Heart left ventricle (tissue), 16 donors: Measurements from ENCODE around the gene CFAP52. TPM values are rescaled to one million over a fixed set of nuclear protein-coding genes. Genes with fewer than 3 reads are reported as not detected.

ENCODE experiments used
- ATAC-seq, 4 donors: fragments of 200-7000 bp; cut with Tn5 transposase; one replicate each; pipeline ENCODE4 v1.9.1; 2020 to 2022; ENCODE audit warnings: moderate library complexity in 4 of 4, mild to moderate bottlenecking in 3 of 4, moderate number of reproducible peaks in 1 of 4
- DNase-seq, 5 donors: peaks; one replicate each; pipeline ENCODE4 v3.0.0-alpha.2; 2020
- H3K27ac ChIP-seq, 12 donors: fragments of 200-600 bp; sonication (generic) in 4 of 12; one replicate each; pipeline versions ENCODE4 v1.5.0 to v1.8.0; 2016 to 2022; ENCODE audit warnings: mild to moderate bottlenecking in 2 of 12
- H3K27me3 ChIP-seq, 9 donors: fragments of 200-600 bp; sonication (generic) in 2 of 9; one replicate each; pipeline versions ENCODE4 v1.5.1 to v1.8.0; 2016 to 2022; ENCODE audit warnings: mild to moderate bottlenecking in 3 of 9
- H3K36me3 ChIP-seq, 9 donors: fragments of 200-600 bp; sonication (generic) in 2 of 9; one replicate each; pipeline versions ENCODE4 v1.5.0 to v1.8.0; 2018 to 2022; ENCODE audit warnings: mild to moderate bottlenecking in 2 of 9
- H3K4me1 ChIP-seq, 12 donors: fragments of 200-600 bp; sonication (generic) in 4 of 12; one replicate each; pipeline versions ENCODE4 v1.5.0 to v1.8.0; 2016 to 2022; ENCODE audit warnings: mild to moderate bottlenecking in 3 of 12
- H3K4me3 ChIP-seq, 12 donors: fragments of 200-600 bp; sonication (generic) in 4 of 12; one replicate each; pipeline versions ENCODE4 v1.5.0 to v1.8.0; 2017 to 2022; ENCODE audit warnings: mild to moderate bottlenecking in 9 of 12, moderate library complexity in 4 of 12
- H3K9me3 ChIP-seq, 12 donors: fragments of 200-600 bp; sonication (generic) in 4 of 12; one replicate each; pipeline versions ENCODE4 v1.5.0 to v1.8.0; 2016 to 2022; ENCODE audit warnings: mild to moderate bottlenecking in 1 of 12
- POLR2A ChIP-seq, 2 donors: fragments of 450-650 bp; IDR thresholded peaks; one replicate each; pipeline ENCODE4 v1.6.1; 2017; ENCODE audit warnings: antibody characterized with exemption in 2 of 2, mild to moderate bottlenecking in 2 of 2, moderate library complexity in 2 of 2
- WGBS, 4 donors: extraction: QIAGEN DNeasy Blood & Tissue Kit in 2 of 4; methylation state at CpG; one replicate each; pipeline versions ENCODE4 v1.1.5 to v1.1.7; 2013 to 2018; 5-methylcytosine and 5-hydroxymethylcytosine counted together
- intact Hi-C, 10 donors: fragments of 100-400 bp; cut with DNase I; formaldehyde crosslinking; loops; one replicate each; pipeline versions ENCODE4 v1.11.1 to v1.14.2; 2022
- polyA plus RNA-seq, 2 donors: library from polyadenylated mRNA; stranded (reverse); fragments of 200-250 nt; gene quantifications; one replicate each; pipeline ENCODE4 v1.2.3, GENCODE V29; 2013
- total RNA-seq, 9 donors: library from RNA; depleted of rRNA in 2 of 9; stranded (reverse); fragments of >200 nt in 2 of 9; fragmentation: NEBNext Ultra II Directional in 3 of 9; extraction: Animal tissue kit (Norgen Biotek cat#: 25700) in 3 of 9; gene quantifications; one replicate each; pipeline versions ENCODE4 v1.1.0 to v1.2.4, GENCODE V29; 2016 to 2023
- TF ChIP-seq, protein P1 (sequence below), 12 donors: fragments of 200-600 bp; sonication (generic) in 4 of 12; IDR thresholded peaks; one replicate each; pipeline versions ENCODE4 v1.5.0 to v1.8.0; 2018 to 2022; ENCODE audit warnings: antibody characterized with exemption in 12 of 12, mild to moderate bottlenecking in 5 of 12
- donor health status: ischemic (EF 13 %, LVEDD 7.1; RV severe dilation, severe dysfunction).
- donor health status: healthy with polysubstance abuse.
- donor health status: DM: no; HTN: yes; CAD: no.
- donor health status: DM: no; HTN: no; CAD: no.
- donor health status: ischemic (EF 25% LVEDD 6.9; RV normal size, moderate dysfunction).
- donor health status: ischemic (EF 25% LVEDD 5.7; RV mildly dilated, moderate dysfunction).
- donor health status: healthy.
- donor health status: DM: yes; HTN: yes; CAD: no.
- donor health status: ischemic (EF 35%, LVEDD 5.7; RV mildly dilated, moderate dysfunction).
- donor health status: nonischemic (EF 11% LVEDD 7.7; RV severe dilation, severe dysfunction).
- donor health status: DM: yes; HTN: yes; CAD: no.
- donor health status: PGD.
- donor health status: ischemic (EF 29% LVEDD 5.4; RV normal size, mild dysfunction).
- donor health status: nonischemic (EF 23%, LVEDD 6.1; RV moderate dilation, normal function).

The CFAP52 gene
- total and polyA plus RNA-seq, 11 donors: 0.87 TPM; not detected in 10

- ATAC-seq (no peak), DNase-seq (no peak)
- H3K27ac ChIP-seq: no peak overlapping the region
- TF ChIP-seq, protein P1, sequence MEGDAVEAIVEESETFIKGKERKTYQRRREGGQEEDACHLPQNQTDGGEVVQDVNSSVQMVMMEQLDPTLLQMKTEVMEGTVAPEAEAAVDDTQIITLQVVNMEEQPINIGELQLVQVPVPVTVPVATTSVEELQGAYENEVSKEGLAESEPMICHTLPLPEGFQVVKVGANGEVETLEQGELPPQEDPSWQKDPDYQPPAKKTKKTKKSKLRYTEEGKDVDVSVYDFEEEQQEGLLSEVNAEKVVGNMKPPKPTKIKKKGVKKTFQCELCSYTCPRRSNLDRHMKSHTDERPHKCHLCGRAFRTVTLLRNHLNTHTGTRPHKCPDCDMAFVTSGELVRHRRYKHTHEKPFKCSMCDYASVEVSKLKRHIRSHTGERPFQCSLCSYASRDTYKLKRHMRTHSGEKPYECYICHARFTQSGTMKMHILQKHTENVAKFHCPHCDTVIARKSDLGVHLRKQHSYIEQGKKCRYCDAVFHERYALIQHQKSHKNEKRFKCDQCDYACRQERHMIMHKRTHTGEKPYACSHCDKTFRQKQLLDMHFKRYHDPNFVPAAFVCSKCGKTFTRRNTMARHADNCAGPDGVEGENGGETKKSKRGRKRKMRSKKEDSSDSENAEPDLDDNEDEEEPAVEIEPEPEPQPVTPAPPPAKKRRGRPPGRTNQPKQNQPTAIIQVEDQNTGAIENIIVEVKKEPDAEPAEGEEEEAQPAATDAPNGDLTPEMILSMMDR (IDR thresholded peaks at IDR 0.05): no peak
- TF ChIP-seq POLR2A (IDR thresholded peaks at IDR 0.05): no peak
- 70 to 85% (median 79%) methylated on average over 6 of the region's 6 CpGs for WGBS, 4 donors
- no peak overlapping the region for H3K4me3 ChIP-seq
- H3K27me3 ChIP-seq: peaks cover 0 to 18% (median 0%) of the 10 kb centered on the region in 9 donors
- H3K9me3 ChIP-seq: peaks cover 0 to 6% (median 0%) of the 10 kb centered on the region in 12 donors
- H3K4me1 ChIP-seq: no peaks in the 10 kb centered on the region
- intact Hi-C loops: no loop called here
- H3K36me3 ChIP-seq: no peaks in the 10 kb centered on the region
These were observed 92.1 kb downstream of the CFAP52 start for GRCh38 chr17:9668517-9668916.

- 60 to 73% (median 70%) methylated on average over 6 of the region's 6 CpGs for WGBS, 4 donors
These were observed 93.1 kb downstream of the CFAP52 start for GRCh38 chr17:9669551-9670008.

GRCh38 chr17:9670596-9670995, 94.2 kb downstream of the CFAP52 start:
- H3K4me3 ChIP-seq: no peak overlapping the region

More at GRCh38 chr17:9669551-9670008, 93.1 kb downstream of the CFAP52 start:
- no peak overlapping the region for H3K4me3 ChIP-seq
- no peaks in the 10 kb centered on the region for H3K4me1 ChIP-seq
- peaks cover 0 to 6% (median 0%) of the 10 kb centered on the region in 12 donors for H3K9me3 ChIP-seq
- intact Hi-C loops: no loop called here
- H3K36me3 ChIP-seq: no peaks in the 10 kb centered on the region
- H3K27me3 ChIP-seq: peaks cover 0 to 18% (median 0%) of the 10 kb centered on the region in 9 donors
- no peak for ATAC-seq
- TF ChIP-seq POLR2A (IDR thresholded peaks at IDR 0.05): no peak
- TF ChIP-seq, protein P1 (IDR thresholded peaks at IDR 0.05): no peak
- no peak for DNase-seq
- H3K27ac ChIP-seq: no peak overlapping the region

DNA sequence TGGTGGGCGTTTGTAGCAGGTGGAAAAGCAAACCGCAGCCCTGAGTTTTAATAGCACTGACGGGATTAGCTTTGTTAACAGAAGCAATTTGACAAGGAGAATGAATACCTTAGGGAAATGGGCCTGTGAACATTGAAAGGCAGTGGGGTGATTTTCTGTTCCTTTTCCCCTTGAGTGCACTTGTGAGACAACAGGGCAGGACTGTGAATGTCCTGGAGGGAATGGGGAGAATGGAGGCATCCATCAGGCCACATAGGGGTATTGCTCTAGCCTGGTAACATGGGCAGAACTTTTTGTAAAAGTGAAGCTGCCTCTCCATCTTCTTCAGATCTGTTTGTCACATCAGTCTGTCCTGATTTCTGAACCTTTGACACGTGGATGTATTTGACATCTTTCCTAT, 95.1 kb downstream of the CFAP52 start:
- ATAC-seq: no peak
- intact Hi-C loops: no loop called here
- no peaks in the 10 kb centered on the region for H3K4me1 ChIP-seq
- H3K4me3 ChIP-seq: no peak overlapping the region
- 63 to 77% (median 68%) methylated on average over 4 of the region's 4 CpGs for WGBS, 4 donors
- no peaks in the 10 kb centered on the region for H3K9me3 ChIP-seq
- no peak for TF ChIP-seq POLR2A (IDR thresholded peaks at IDR 0.05)
- TF ChIP-seq, protein P1 (IDR thresholded peaks at IDR 0.05): no peak
- H3K27me3 ChIP-seq: peaks cover 0 to 18% (median 0%) of the 10 kb centered on the region in 9 donors
- no peak for DNase-seq
- H3K36me3 ChIP-seq: no peaks in the 10 kb centered on the region
- no peak overlapping the region for H3K27ac ChIP-seq

More at GRCh38 chr17:9670596-9670995, 94.2 kb downstream of the CFAP52 start:
- no peak for ATAC-seq
- no peak overlapping the region for H3K27ac ChIP-seq
- peaks cover 0 to 3% (median 0%) of the 10 kb centered on the region in 12 donors for H3K9me3 ChIP-seq
- intact Hi-C loops: no loop called here
- H3K27me3 ChIP-seq: peaks cover 0 to 18% (median 0%) of the 10 kb centered on the region in 9 donors
- H3K4me1 ChIP-seq: no peaks in the 10 kb centered on the region
- H3K36me3 ChIP-seq: no peaks in the 10 kb centered on the region
- no peak for TF ChIP-seq POLR2A (IDR thresholded peaks at IDR 0.05)
- TF ChIP-seq, protein P1 (IDR thresholded peaks at IDR 0.05): no peak
- 59 to 66% (median 63%) methylated on average over 8 of the region's 8 CpGs for WGBS, 4 donors
- no peak for DNase-seq
